ENCODE measurements around the gene AGR3. TPM values are rescaled to one million over a fixed set of nuclear protein-coding genes. Genes with fewer than 3 reads are reported as not detected.

The AGR3 gene
- total and polyA plus RNA-seq, 2 experiments from 2014 or later, result not detected

- Histone ChIP-seq H2AFZ (no peak overlapping the region), H3K27me3 (replicated peaks; ENCODE audit: insufficient read depth) (no peaks in the 10 kb centered on the region), H3K4me3 (no peak overlapping the region), H3F3A (ENCODE audit: insufficient read depth) (peaks cover 13% of the 10 kb centered on the region), H3K36me3 (ENCODE audit: low read depth) (no peaks in the 10 kb centered on the region), H3K27ac (no peak overlapping the region), H3K4me2 (ENCODE audit: unreplicated experiment) (no peak overlapping the region), H3K79me2 (ENCODE audit: insufficient read depth) (no peaks in the 10 kb centered on the region), H4K20me1 (ENCODE audit: insufficient read depth) (no peaks in the 10 kb centered on the region), H3K9me2 (ENCODE audit: insufficient read depth) (no peaks in the 10 kb centered on the region), H3K9ac (no peak overlapping the region), H3K4me1 (ENCODE audit: insufficient read depth) (peaks cover 20% of the 10 kb centered on the region), H3K9me3 (ENCODE audit: low read depth) (no peaks in the 10 kb centered on the region)
- no peak for TF ChIP-seq EZH2phosphoT487 (IDR thresholded peaks at IDR 0.05; ENCODE audit: insufficient read depth, low read depth)
- DNase-seq, result no peak
- 97 to 100% methylated on average over 4 of the region's 4 CpGs for WGBS, 2 experiments (ENCODE audit: low coverage in 1 of 2, low lambda C conversion rate in 2 of 2, missing lambda C conversion rate in 2 of 2)
- in situ Hi-C loops (cut with MboI), result loop anchor here (10.0 kb wide), 1 partner anchor 798 kb away; no protein-coding TSS in a partner anchor
These were observed 30.8 kb upstream of the AGR3 start for GRCh38 chr7:16912540-16912939.

- 70 to 72% methylated on average over 3 of the region's 3 CpGs for WGBS, 2 experiments (ENCODE audit: low coverage in 1 of 2, low lambda C conversion rate in 2 of 2, missing lambda C conversion rate in 2 of 2)
- H3K4me2 ChIP-seq (ENCODE audit: unreplicated experiment), result no peak overlapping the region
- H3K79me2 ChIP-seq (ENCODE audit: insufficient read depth), result no peaks in the 10 kb centered on the region
- H3K27ac ChIP-seq, result no peak overlapping the region
- no peaks in the 10 kb centered on the region for H3K4me1 ChIP-seq (ENCODE audit: insufficient read depth)
- no peak overlapping the region for H3K9ac ChIP-seq
- H3K9me2 ChIP-seq (ENCODE audit: insufficient read depth), result no peaks in the 10 kb centered on the region
- no peak overlapping the region for H2AFZ ChIP-seq
- no peak overlapping the region for H3K4me3 ChIP-seq
- no peaks in the 10 kb centered on the region for H3K27me3 ChIP-seq (replicated peaks; ENCODE audit: insufficient read depth)
- in situ Hi-C loops (cut with MboI), result no loop called here
- TF ChIP-seq EZH2phosphoT487 (IDR thresholded peaks at IDR 0.05; ENCODE audit: insufficient read depth, low read depth), result no peak
- no peak for TF ChIP-seq EZH2 (IDR thresholded peaks at IDR 0.05; ENCODE audit: insufficient read depth, poor library complexity, severe bottlenecking)
- no peaks in the 10 kb centered on the region for H3F3A ChIP-seq (ENCODE audit: insufficient read depth)
- no peaks in the 10 kb centered on the region for H3K9me3 ChIP-seq (ENCODE audit: low read depth)
- H3K36me3 ChIP-seq (ENCODE audit: low read depth), result no peaks in the 10 kb centered on the region
- H4K20me1 ChIP-seq (ENCODE audit: insufficient read depth), result no peaks in the 10 kb centered on the region
- no peak for DNase-seq
These were observed 26.8 kb upstream of the AGR3 start for GRCh38 chr7:16908561-16908960.

GRCh38 chr7:16905300-16906044 is 23.7 kb upstream of the AGR3 start:
- peak; percentile 4 for DNase-seq
- H3K27ac ChIP-seq, result no peak overlapping the region

DNA sequence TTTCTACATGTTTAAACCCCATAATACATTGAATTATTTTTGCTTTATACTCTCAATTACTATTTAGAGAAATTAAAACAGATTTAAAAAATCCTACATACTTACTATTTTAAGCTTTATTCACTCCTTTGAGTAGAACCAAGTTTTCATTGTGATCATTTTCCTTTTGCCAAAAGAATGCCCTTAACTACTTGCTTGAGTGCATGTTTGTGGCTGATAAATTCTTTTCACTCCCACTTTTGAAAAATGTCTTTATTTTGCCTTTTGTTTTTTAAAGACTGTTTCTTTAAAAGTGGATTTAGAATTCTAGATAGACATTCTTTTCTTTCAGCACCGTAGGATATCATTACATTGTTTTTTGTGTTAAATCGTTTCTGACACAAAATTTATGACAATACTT is 22.3 kb upstream of the AGR3 start:
- no peak for DNase-seq
- no peaks in the 10 kb centered on the region for H3K27me3 ChIP-seq (replicated peaks; ENCODE audit: insufficient read depth)
- H3K27ac ChIP-seq, result no peak overlapping the region
- TF ChIP-seq EZH2 (IDR thresholded peaks at IDR 0.05; ENCODE audit: insufficient read depth, poor library complexity, severe bottlenecking) (no peak), EZH2phosphoT487 (IDR thresholded peaks at IDR 0.05; ENCODE audit: insufficient read depth, low read depth) (no peak)
- H3K79me2 ChIP-seq (ENCODE audit: insufficient read depth), result no peaks in the 10 kb centered on the region
- no peaks in the 10 kb centered on the region for H4K20me1 ChIP-seq (ENCODE audit: insufficient read depth)
- 0 out of 2 replicates have a peak overlapping the region, but pooled peaks have one; percentile 2 for H2AFZ ChIP-seq
- no peak overlapping the region for H3K4me3 ChIP-seq
- 40 to 41% methylated on average over 2 of the region's 2 CpGs for WGBS, 2 experiments (ENCODE audit: low coverage in 1 of 2, low lambda C conversion rate in 2 of 2, missing lambda C conversion rate in 2 of 2)
- no peak overlapping the region for H3K9ac ChIP-seq
- H3K4me2 ChIP-seq (ENCODE audit: unreplicated experiment), result no peak overlapping the region
- in situ Hi-C loops (cut with MboI), result no loop called here
- no peaks in the 10 kb centered on the region for H3K9me2 ChIP-seq (ENCODE audit: insufficient read depth)
- H3K36me3 ChIP-seq (ENCODE audit: low read depth), result no peaks in the 10 kb centered on the region
- H3K9me3 ChIP-seq (ENCODE audit: low read depth), result no peaks in the 10 kb centered on the region
- H3F3A ChIP-seq (ENCODE audit: insufficient read depth), result no peaks in the 10 kb centered on the region
- no peaks in the 10 kb centered on the region for H3K4me1 ChIP-seq (ENCODE audit: insufficient read depth)

More at GRCh38 chr7:16905300-16906044, 23.7 kb upstream of the AGR3 start:
- no peaks in the 10 kb centered on the region for H3K79me2 ChIP-seq (ENCODE audit: insufficient read depth)
- in situ Hi-C loops (cut with MboI), result no loop called here
- H3K36me3 ChIP-seq (ENCODE audit: low read depth), result no peaks in the 10 kb centered on the region
- no peak overlapping the region for H3K9ac ChIP-seq
- H3K27me3 ChIP-seq (replicated peaks; ENCODE audit: insufficient read depth), result no peaks in the 10 kb centered on the region
- H2AFZ ChIP-seq, result no peak overlapping the region
- H3F3A ChIP-seq (ENCODE audit: insufficient read depth), result no peaks in the 10 kb centered on the region
- H3K4me2 ChIP-seq (ENCODE audit: unreplicated experiment), result no peak overlapping the region
- H3K4me3 ChIP-seq, result no peak overlapping the region
- H4K20me1 ChIP-seq (ENCODE audit: insufficient read depth), result no peaks in the 10 kb centered on the region
- H3K4me1 ChIP-seq (ENCODE audit: insufficient read depth), result no peaks in the 10 kb centered on the region
- no peak for TF ChIP-seq EZH2phosphoT487 (IDR thresholded peaks at IDR 0.05; ENCODE audit: insufficient read depth, low read depth)
- TF ChIP-seq EZH2 (IDR thresholded peaks at IDR 0.05; ENCODE audit: insufficient read depth, poor library complexity, severe bottlenecking), result no peak
- no peaks in the 10 kb centered on the region for H3K9me3 ChIP-seq (ENCODE audit: low read depth)
- WGBS, 2 experiments (ENCODE audit: low coverage in 1 of 2, low lambda C conversion rate in 2 of 2, missing lambda C conversion rate in 2 of 2), result 80% methylated on average over 5 of the region's 5 CpGs
- no peaks in the 10 kb centered on the region for H3K9me2 ChIP-seq (ENCODE audit: insufficient read depth)
